D721Med (cell line): ENCODE results near the gene PRKCZ.
A peak's percentile ranks its signal among the peaks of the same experiment; 100 is the strongest.

Experiments
- DNase-seq: peaks from one replicate; pipeline ENCODE4 v3.0.0; 2011; ENCODE audit warnings: low spot score; ENCODE audit not compliant: insufficient read length
- FAIRE-seq: peaks from 2 replicates; lab custom pipeline; 2011; peaks lifted over from hg19 to GRCh38; lab: Jason Lieb, UNC
- TF ChIP-seq, protein P1 (sequence below): IDR thresholded peaks from 2 replicates; pipeline ENCODE4 v1.5.1; 2012; ENCODE audit warnings: mild to moderate bottlenecking, control low read depth; ENCODE audit not compliant: insufficient read depth; ENCODE audit errors: missing control alignments

Gene PRKCZ

GRCh38 chr1:2189459-2190425 is 139.5 kb downstream of the PRKCZ start:
- TF ChIP-seq, protein P1, sequence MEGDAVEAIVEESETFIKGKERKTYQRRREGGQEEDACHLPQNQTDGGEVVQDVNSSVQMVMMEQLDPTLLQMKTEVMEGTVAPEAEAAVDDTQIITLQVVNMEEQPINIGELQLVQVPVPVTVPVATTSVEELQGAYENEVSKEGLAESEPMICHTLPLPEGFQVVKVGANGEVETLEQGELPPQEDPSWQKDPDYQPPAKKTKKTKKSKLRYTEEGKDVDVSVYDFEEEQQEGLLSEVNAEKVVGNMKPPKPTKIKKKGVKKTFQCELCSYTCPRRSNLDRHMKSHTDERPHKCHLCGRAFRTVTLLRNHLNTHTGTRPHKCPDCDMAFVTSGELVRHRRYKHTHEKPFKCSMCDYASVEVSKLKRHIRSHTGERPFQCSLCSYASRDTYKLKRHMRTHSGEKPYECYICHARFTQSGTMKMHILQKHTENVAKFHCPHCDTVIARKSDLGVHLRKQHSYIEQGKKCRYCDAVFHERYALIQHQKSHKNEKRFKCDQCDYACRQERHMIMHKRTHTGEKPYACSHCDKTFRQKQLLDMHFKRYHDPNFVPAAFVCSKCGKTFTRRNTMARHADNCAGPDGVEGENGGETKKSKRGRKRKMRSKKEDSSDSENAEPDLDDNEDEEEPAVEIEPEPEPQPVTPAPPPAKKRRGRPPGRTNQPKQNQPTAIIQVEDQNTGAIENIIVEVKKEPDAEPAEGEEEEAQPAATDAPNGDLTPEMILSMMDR: no peak
- DNase-seq (peak; percentile 65), FAIRE-seq (no peak)

DNA sequence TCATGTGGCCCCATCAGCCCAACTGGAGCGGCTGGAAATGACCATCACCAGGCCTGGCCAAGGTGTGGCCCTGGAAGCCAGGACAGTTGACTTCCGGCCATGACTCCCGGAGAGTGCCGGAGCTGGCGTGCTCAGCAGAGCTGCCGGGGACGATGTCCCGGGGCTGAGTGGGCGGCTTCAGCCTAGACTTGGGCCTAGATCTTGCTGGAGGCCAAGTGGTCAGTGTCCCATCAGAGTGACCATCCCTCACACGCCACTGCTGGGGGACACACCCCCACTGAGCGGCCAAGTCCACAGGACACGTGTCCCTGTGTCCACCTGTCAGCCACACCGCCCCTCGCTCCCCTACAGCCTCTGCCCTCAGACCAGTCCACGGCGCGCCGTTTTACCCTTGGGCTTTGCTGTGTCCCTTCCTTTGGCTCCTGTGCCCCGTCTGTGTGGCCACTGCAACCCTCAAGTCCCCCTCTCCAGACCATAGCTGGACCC is 140.3 kb downstream of the PRKCZ start:
- FAIRE-seq: no peak
- TF ChIP-seq, protein P1: no peak
- DNase-seq: no peak

DNA sequence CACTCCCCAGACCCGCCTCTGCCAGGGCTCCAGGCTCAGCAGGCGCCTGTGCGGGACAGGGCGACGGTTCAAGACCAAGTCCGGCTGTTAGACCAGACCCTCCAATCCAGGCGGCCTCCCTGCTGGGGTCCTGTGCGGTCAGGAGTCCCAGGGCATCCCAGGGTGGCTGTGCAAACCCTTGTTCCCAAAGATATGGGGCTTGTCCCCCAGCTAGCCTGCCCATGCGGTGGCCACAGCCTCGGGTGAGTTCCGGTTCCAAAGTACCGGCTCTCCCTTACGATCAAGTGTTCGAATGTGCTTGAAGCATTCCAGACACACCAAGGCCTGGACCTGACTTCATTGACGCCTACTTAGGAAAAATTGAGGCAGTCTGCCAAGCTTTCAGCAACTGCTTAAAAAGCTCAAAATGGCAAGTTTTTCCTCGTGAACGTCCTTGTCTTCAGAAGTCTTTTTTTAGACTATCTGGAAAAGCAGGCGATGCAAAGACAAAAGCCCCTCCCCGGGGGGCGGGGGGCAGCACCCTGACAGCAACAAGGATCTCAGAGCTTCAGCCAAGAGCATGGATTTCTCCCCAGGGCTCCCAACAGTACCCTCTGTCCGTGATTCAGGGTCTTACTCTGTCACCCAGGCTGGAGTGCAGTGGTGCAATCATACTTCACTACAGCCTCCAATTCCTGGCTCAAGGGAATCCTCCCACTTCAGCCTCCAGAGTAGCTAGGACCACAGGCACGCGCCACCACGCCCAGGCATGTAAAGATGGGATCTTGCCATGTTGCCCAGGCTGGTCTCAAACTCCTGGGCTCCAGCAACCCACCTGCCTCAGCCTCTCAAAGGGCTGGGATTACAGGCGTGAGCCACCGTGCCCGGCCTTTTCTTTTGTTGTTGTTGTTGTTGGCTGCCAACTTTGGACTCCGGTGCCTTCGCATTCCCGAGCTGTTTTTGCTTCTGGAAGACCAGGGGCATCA is 142.1 kb downstream of the PRKCZ start:
- TF ChIP-seq, protein P1: no peak
- DNase-seq (no peak), FAIRE-seq (no peak)

- TF ChIP-seq, protein P1: no peak
- FAIRE-seq (no peak), DNase-seq (no peak)
These were observed 143.5 kb downstream of the PRKCZ start for GRCh38 chr1:2193514-2194281.

DNA sequence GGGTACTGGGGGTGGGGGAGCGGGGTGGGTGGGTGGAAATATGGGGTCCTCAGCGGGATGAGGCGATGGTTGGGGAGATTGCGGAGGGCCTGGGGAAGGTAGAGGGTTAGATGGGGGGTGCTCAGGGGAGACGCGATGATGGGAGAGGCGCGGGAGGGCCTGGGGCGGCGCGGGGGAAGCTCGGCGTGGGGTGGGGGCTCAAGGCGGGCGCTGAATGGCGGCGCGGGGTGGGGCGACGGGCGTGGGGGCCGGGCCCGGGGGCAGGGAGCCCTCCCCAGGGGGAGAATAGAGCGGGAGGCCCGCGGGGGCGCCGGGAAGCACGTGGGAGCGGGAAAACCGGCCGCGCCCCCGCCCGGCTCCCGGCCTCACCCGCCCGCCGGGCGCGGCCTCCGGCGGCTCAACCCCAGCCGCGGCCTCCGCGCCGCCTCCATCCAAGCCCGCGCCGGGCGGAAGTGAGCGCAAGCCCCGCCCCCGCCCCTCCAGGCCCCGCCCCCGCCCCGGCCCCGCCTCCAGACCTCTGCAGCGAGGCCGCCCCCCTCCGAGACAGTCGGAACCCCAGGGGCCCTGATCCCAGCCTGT is 144.2 kb downstream of the PRKCZ start, which contains the start of gene FAAP20:
FAAP20 (minus strand) TSS at position 454 of the 579 bp plus-strand sequence; CDS start at position 431, 23 bp downstream.
- TF ChIP-seq, protein P1: no peak
- FAIRE-seq (no peak), DNase-seq (peak; percentile 47)

- TF ChIP-seq, protein P1: peak; percentile 68
- DNase-seq (peak; percentile 69), FAIRE-seq (no peak)
These were observed 144.9 kb downstream of the PRKCZ start for GRCh38 chr1:2194898-2195673.
